ENCODE results near the gene RUNX2.

The RUNX2 gene

GRCh38 chr6:45679631-45680030 is 351.5 kb downstream of the RUNX2 start:
- H3K4me1 ChIP-seq (ENCODE audit: control insufficient read depth in 1 of 2, insufficient read depth in 2 of 2, low read length in 2 of 2), result peaks cover 0 to 6% of the 10 kb centered on the region in 2 donors
- no peak overlapping the region for H3K27ac ChIP-seq (ENCODE audit: low read length)
- H3K36me3 ChIP-seq (ENCODE audit: control insufficient read depth in 1 of 2, insufficient read depth in 2 of 2, low read length in 2 of 2), result no peaks in the 10 kb centered on the region
- peaks cover 0 to 11% of the 10 kb centered on the region in 2 donors for H3K9me3 ChIP-seq (ENCODE audit: control insufficient read depth in 1 of 2, low read length in 2 of 2)
- H3K4me3 ChIP-seq (ENCODE audit: low read depth in 1 of 2, low read length in 2 of 2), result no peak overlapping the region
- no peaks in the 10 kb centered on the region for H3K27me3 ChIP-seq (ENCODE audit: low read depth, low read length)

- Histone ChIP-seq H3K27me3 (ENCODE audit: low read depth, low read length) (no peaks in the 10 kb centered on the region), H3K27ac (ENCODE audit: low read length) (no peak overlapping the region), H3K4me3 (ENCODE audit: low read depth in 1 of 2, low read length in 2 of 2) (no peak overlapping the region), H3K4me1 (ENCODE audit: control insufficient read depth in 1 of 2, insufficient read depth in 2 of 2, low read length in 2 of 2) (peaks cover 0 to 6% of the 10 kb centered on the region in 2 donors), H3K9me3 (ENCODE audit: control insufficient read depth in 1 of 2, low read length in 2 of 2) (peaks cover 0 to 11% of the 10 kb centered on the region in 2 donors), H3K36me3 (ENCODE audit: control insufficient read depth in 1 of 2, insufficient read depth in 2 of 2, low read length in 2 of 2) (no peaks in the 10 kb centered on the region)
Observed at GRCh38 chr6:45681860-45682511, 353.9 kb downstream of the RUNX2 start.

- H3K27me3 ChIP-seq (ENCODE audit: low read depth, low read length), result no peaks in the 10 kb centered on the region
- no peak overlapping the region for H3K4me3 ChIP-seq (ENCODE audit: low read depth in 1 of 2, low read length in 2 of 2)
- no peaks in the 10 kb centered on the region for H3K4me1 ChIP-seq (ENCODE audit: control insufficient read depth in 1 of 2, insufficient read depth in 2 of 2, low read length in 2 of 2)
- H3K27ac ChIP-seq (ENCODE audit: low read length), result no peak overlapping the region
- peaks cover 0 to 10% of the 10 kb centered on the region in 2 donors for H3K9me3 ChIP-seq (ENCODE audit: control insufficient read depth in 1 of 2, low read length in 2 of 2)
- H3K36me3 ChIP-seq (ENCODE audit: control insufficient read depth in 1 of 2, insufficient read depth in 2 of 2, low read length in 2 of 2), result no peaks in the 10 kb centered on the region
Observed at GRCh38 chr6:45684476-45684875, 356.3 kb downstream of the RUNX2 start.

- Histone ChIP-seq H3K9me3 (ENCODE audit: control insufficient read depth in 1 of 2, low read length in 2 of 2) (peaks cover 0 to 4% of the 10 kb centered on the region in 2 donors), H3K36me3 (ENCODE audit: control insufficient read depth in 1 of 2, insufficient read depth in 2 of 2, low read length in 2 of 2) (no peaks in the 10 kb centered on the region), H3K27me3 (ENCODE audit: low read depth, low read length) (no peaks in the 10 kb centered on the region), H3K4me3 (ENCODE audit: low read depth in 1 of 2, low read length in 2 of 2) (no peak overlapping the region), H3K27ac (ENCODE audit: low read length) (no peak overlapping the region), H3K4me1 (ENCODE audit: control insufficient read depth in 1 of 2, insufficient read depth in 2 of 2, low read length in 2 of 2) (no peaks in the 10 kb centered on the region)
Observed at GRCh38 chr6:45685076-45685475, 356.9 kb downstream of the RUNX2 start.

GRCh38 chr6:45686841-45687569 is 358.9 kb downstream of the RUNX2 start:
- H3K27ac ChIP-seq (ENCODE audit: low read length), result no peak overlapping the region
- no peaks in the 10 kb centered on the region for H3K9me3 ChIP-seq (ENCODE audit: control insufficient read depth in 1 of 2, low read length in 2 of 2)
- H3K4me3 ChIP-seq (ENCODE audit: low read depth in 1 of 2, low read length in 2 of 2), result no peak overlapping the region
- no peaks in the 10 kb centered on the region for H3K36me3 ChIP-seq (ENCODE audit: control insufficient read depth in 1 of 2, insufficient read depth in 2 of 2, low read length in 2 of 2)
- H3K27me3 ChIP-seq (ENCODE audit: low read depth, low read length), result no peaks in the 10 kb centered on the region
- no peaks in the 10 kb centered on the region for H3K4me1 ChIP-seq (ENCODE audit: control insufficient read depth in 1 of 2, insufficient read depth in 2 of 2, low read length in 2 of 2)

GRCh38 chr6:45687570-45687969 is 359.4 kb downstream of the RUNX2 start:
- no peaks in the 10 kb centered on the region for H3K36me3 ChIP-seq (ENCODE audit: control insufficient read depth in 1 of 2, insufficient read depth in 2 of 2, low read length in 2 of 2)
- no peaks in the 10 kb centered on the region for H3K9me3 ChIP-seq (ENCODE audit: control insufficient read depth in 1 of 2, low read length in 2 of 2)
- H3K27me3 ChIP-seq (ENCODE audit: low read depth, low read length), result no peaks in the 10 kb centered on the region
- no peak overlapping the region for H3K4me3 ChIP-seq (ENCODE audit: low read depth in 1 of 2, low read length in 2 of 2)
- H3K27ac ChIP-seq (ENCODE audit: low read length), result no peak overlapping the region
- H3K4me1 ChIP-seq (ENCODE audit: control insufficient read depth in 1 of 2, insufficient read depth in 2 of 2, low read length in 2 of 2), result no peaks in the 10 kb centered on the region

GRCh38 chr6:45688180-45688579 is 360.1 kb downstream of the RUNX2 start:
- no peaks in the 10 kb centered on the region for H3K4me1 ChIP-seq (ENCODE audit: control insufficient read depth in 1 of 2, insufficient read depth in 2 of 2, low read length in 2 of 2)
- no peak overlapping the region for H3K27ac ChIP-seq (ENCODE audit: low read length)
- no peaks in the 10 kb centered on the region for H3K36me3 ChIP-seq (ENCODE audit: control insufficient read depth in 1 of 2, insufficient read depth in 2 of 2, low read length in 2 of 2)
- H3K4me3 ChIP-seq (ENCODE audit: low read depth in 1 of 2, low read length in 2 of 2), result no peak overlapping the region
- H3K27me3 ChIP-seq (ENCODE audit: low read depth, low read length), result no peaks in the 10 kb centered on the region
- no peaks in the 10 kb centered on the region for H3K9me3 ChIP-seq (ENCODE audit: control insufficient read depth in 1 of 2, low read length in 2 of 2)

- H3K4me1 ChIP-seq (ENCODE audit: control insufficient read depth in 1 of 2, insufficient read depth in 2 of 2, low read length in 2 of 2), result no peaks in the 10 kb centered on the region
- no peaks in the 10 kb centered on the region for H3K9me3 ChIP-seq (ENCODE audit: control insufficient read depth in 1 of 2, low read length in 2 of 2)
- H3K4me3 ChIP-seq (ENCODE audit: low read depth in 1 of 2, low read length in 2 of 2), result no peak overlapping the region
- H3K27ac ChIP-seq (ENCODE audit: low read length), result no peak overlapping the region
- H3K36me3 ChIP-seq (ENCODE audit: control insufficient read depth in 1 of 2, insufficient read depth in 2 of 2, low read length in 2 of 2), result no peaks in the 10 kb centered on the region
- no peaks in the 10 kb centered on the region for H3K27me3 ChIP-seq (ENCODE audit: low read depth, low read length)
Observed at GRCh38 chr6:45689926-45690615, 361.9 kb downstream of the RUNX2 start.

- no peaks in the 10 kb centered on the region for H3K36me3 ChIP-seq (ENCODE audit: control insufficient read depth in 1 of 2, insufficient read depth in 2 of 2, low read length in 2 of 2)
- H3K27ac ChIP-seq (ENCODE audit: low read length), result no peak overlapping the region
- H3K9me3 ChIP-seq (ENCODE audit: control insufficient read depth in 1 of 2, low read length in 2 of 2), result no peaks in the 10 kb centered on the region
- no peaks in the 10 kb centered on the region for H3K4me1 ChIP-seq (ENCODE audit: control insufficient read depth in 1 of 2, insufficient read depth in 2 of 2, low read length in 2 of 2)
- H3K27me3 ChIP-seq (ENCODE audit: low read depth, low read length), result no peaks in the 10 kb centered on the region
- no peak overlapping the region for H3K4me3 ChIP-seq (ENCODE audit: low read depth in 1 of 2, low read length in 2 of 2)
Observed at GRCh38 chr6:45690846-45691245, 362.7 kb downstream of the RUNX2 start.

GRCh38 chr6:45691426-45691825 is 363.3 kb downstream of the RUNX2 start:
- no peak overlapping the region for H3K27ac ChIP-seq (ENCODE audit: low read length)
- H3K4me1 ChIP-seq (ENCODE audit: control insufficient read depth in 1 of 2, insufficient read depth in 2 of 2, low read length in 2 of 2), result no peaks in the 10 kb centered on the region
- no peaks in the 10 kb centered on the region for H3K36me3 ChIP-seq (ENCODE audit: control insufficient read depth in 1 of 2, insufficient read depth in 2 of 2, low read length in 2 of 2)
- no peak overlapping the region for H3K4me3 ChIP-seq (ENCODE audit: low read depth in 1 of 2, low read length in 2 of 2)
- H3K27me3 ChIP-seq (ENCODE audit: low read depth, low read length), result no peaks in the 10 kb centered on the region
- H3K9me3 ChIP-seq (ENCODE audit: control insufficient read depth in 1 of 2, low read length in 2 of 2), result no peaks in the 10 kb centered on the region

- no peak overlapping the region for H3K27ac ChIP-seq (ENCODE audit: low read length)
- no peaks in the 10 kb centered on the region for H3K36me3 ChIP-seq (ENCODE audit: control insufficient read depth in 1 of 2, insufficient read depth in 2 of 2, low read length in 2 of 2)
- H3K27me3 ChIP-seq (ENCODE audit: low read depth, low read length), result no peaks in the 10 kb centered on the region
- H3K4me3 ChIP-seq (ENCODE audit: low read depth in 1 of 2, low read length in 2 of 2), result no peak overlapping the region
- no peaks in the 10 kb centered on the region for H3K9me3 ChIP-seq (ENCODE audit: control insufficient read depth in 1 of 2, low read length in 2 of 2)
- H3K4me1 ChIP-seq (ENCODE audit: control insufficient read depth in 1 of 2, insufficient read depth in 2 of 2, low read length in 2 of 2), result no peaks in the 10 kb centered on the region
Observed at GRCh38 chr6:45692021-45692420, 363.9 kb downstream of the RUNX2 start.

All from muscle layer of duodenum (tissue), 2 donors.